Activated B cell treated with CpG ODN at 0.5 μM for 24 hours (primary cell): Measurements from ENCODE around the gene TEX101. TPM values are rescaled to one million over a fixed set of nuclear protein-coding genes. Genes with fewer than 3 reads are reported as not detected.

ENCODE experiments used
- ATAC-seq: fragments of 200-7000 bp; cut with Tn5 transposase; one replicate; pipeline ENCODE4 v1.10.0; 2021; ENCODE audit warnings: low read depth, mild to moderate bottlenecking, moderate library complexity
- CTCF ChIA-PET: fragments of 350-600 bp; sonication (Branson Sonifier 250); formaldehyde crosslinking; loops from one replicate; lab custom pipeline; 2021; ENCODE audit warnings: antibody characterized with exemption; lab: Charles Lee
- POLR2A ChIA-PET: fragments of 350-600 bp; sonication (Branson Sonifier 250); formaldehyde crosslinking; loops from one replicate; lab custom pipeline; 2021; ENCODE audit warnings: antibody characterized with exemption; lab: Charles Lee
- DNase-seq: peaks from one replicate; pipeline ENCODE4 v3.0.0; 2022
- H3K27ac Mint-ChIP-seq: one replicate; pipeline ENCODE4 v1.8.0; 2020; ENCODE audit warnings: mixed read lengths
- H3K27me3 Mint-ChIP-seq: one replicate; pipeline ENCODE4 v1.8.0; 2021; ENCODE audit warnings: mixed read lengths
- H3K36me3 Mint-ChIP-seq: one replicate; pipeline ENCODE4 v1.8.0; 2021; ENCODE audit warnings: low read depth, mixed read lengths
- H3K4me1 Mint-ChIP-seq: one replicate; pipeline ENCODE4 v1.8.0; 2021; ENCODE audit warnings: mixed read lengths
- H3K4me3 Mint-ChIP-seq: one replicate; pipeline ENCODE4 v1.8.0; 2020; ENCODE audit warnings: mild to moderate bottlenecking, mixed read lengths
- H3K9me3 Mint-ChIP-seq: one replicate; pipeline ENCODE4 v1.8.0; 2020; ENCODE audit warnings: mixed read lengths
- intact Hi-C: fragments of 100-400 bp; cut with micrococcal nuclease; formaldehyde crosslinking; loops from one replicate; pipeline ENCODE4 v1.15.1; 2024
- total RNA-seq: library from RNA; stranded (reverse); gene quantifications from 2 replicates; pipeline ENCODE4 v1.2.3, GENCODE V29; 2022
- TF ChIP-seq, protein P1 (sequence below): fragments of 200-600 bp; IDR thresholded peaks from one replicate; pipeline ENCODE4 v1.8.0; 2022; ENCODE audit warnings: antibody characterized with exemption, mild to moderate bottlenecking

Gene TEX101
- total RNA-seq, 1 donor from 2014 or later, result not detected

- peaks cover 8% of the 10 kb centered on the region for H3K4me1 Mint-ChIP-seq
- CTCF ChIA-PET, result interaction anchor here (1.1 to 1.7 kb wide), 2 partner anchors 12 to 75 kb away, joined by 5 to 24 read pairs; no protein-coding TSS in a partner anchor
- no peak overlapping the region for H3K27ac Mint-ChIP-seq
These were observed 30.0 kb downstream of the TEX101 start for GRCh38 chr19:43444531-43445287.

DNA sequence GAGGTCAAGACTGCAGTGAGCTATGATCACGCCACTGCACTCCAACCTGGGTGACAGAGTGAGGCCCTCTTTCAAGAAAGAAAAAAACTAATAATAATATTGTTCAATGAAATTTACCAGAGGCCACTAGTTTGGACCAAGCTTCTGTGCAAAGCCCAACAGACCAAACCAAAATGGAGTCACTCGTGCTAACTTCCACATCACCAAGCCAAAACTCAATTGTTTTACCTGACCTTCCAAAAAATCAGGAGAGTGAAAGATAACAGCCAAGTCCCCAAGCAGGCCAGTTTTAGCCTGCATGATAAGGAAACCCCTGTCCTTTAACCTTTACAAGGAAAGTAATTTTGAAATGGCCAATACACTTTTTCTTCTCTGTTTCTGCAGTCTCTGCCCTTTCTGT, 30.7 kb downstream of the TEX101 start:
- CTCF ChIA-PET, result interaction anchor here (1.1 to 3.2 kb wide), 4 partner anchors 13 to 87 kb away, joined by 5 to 61 read pairs (median 14); partner anchors contain the start of genes ETHE1 and ZNF575
- intact Hi-C loops, result loop anchor here (10.0 kb wide), 1 partner anchor 339 kb away; the partner anchor contains the start of gene KCNN4
- Mint-ChIP-seq H3K27ac (no peak overlapping the region), H3K4me1 (peaks cover 6% of the 10 kb centered on the region), H3K9me3 (no peaks in the 10 kb centered on the region), H3K27me3 (no peaks in the 10 kb centered on the region), H3K4me3 (no peak overlapping the region), H3K36me3 (no peaks in the 10 kb centered on the region)
- TF ChIP-seq, protein P1, sequence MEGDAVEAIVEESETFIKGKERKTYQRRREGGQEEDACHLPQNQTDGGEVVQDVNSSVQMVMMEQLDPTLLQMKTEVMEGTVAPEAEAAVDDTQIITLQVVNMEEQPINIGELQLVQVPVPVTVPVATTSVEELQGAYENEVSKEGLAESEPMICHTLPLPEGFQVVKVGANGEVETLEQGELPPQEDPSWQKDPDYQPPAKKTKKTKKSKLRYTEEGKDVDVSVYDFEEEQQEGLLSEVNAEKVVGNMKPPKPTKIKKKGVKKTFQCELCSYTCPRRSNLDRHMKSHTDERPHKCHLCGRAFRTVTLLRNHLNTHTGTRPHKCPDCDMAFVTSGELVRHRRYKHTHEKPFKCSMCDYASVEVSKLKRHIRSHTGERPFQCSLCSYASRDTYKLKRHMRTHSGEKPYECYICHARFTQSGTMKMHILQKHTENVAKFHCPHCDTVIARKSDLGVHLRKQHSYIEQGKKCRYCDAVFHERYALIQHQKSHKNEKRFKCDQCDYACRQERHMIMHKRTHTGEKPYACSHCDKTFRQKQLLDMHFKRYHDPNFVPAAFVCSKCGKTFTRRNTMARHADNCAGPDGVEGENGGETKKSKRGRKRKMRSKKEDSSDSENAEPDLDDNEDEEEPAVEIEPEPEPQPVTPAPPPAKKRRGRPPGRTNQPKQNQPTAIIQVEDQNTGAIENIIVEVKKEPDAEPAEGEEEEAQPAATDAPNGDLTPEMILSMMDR, result no peak
- no peak for ATAC-seq
- POLR2A ChIA-PET, result interaction anchor here (2.9 kb wide), 1 partner anchor 74 kb away, joined by 37 read pairs; no protein-coding TSS in a partner anchor
- DNase-seq, result no peak

More at GRCh38 chr19:43444531-43445287, 30.0 kb downstream of the TEX101 start:
- POLR2A ChIA-PET, result no interaction called here
- intact Hi-C loops, result loop anchor here (10.0 kb wide), 1 partner anchor 340 kb away; the partner anchor contains the start of gene KCNN4
- ATAC-seq (no peak), DNase-seq (no peak)
- no peaks in the 10 kb centered on the region for H3K9me3 Mint-ChIP-seq
- H3K27me3 Mint-ChIP-seq, result no peaks in the 10 kb centered on the region
- H3K36me3 Mint-ChIP-seq, result no peaks in the 10 kb centered on the region
- TF ChIP-seq, protein P1, result no peak
- no peak overlapping the region for H3K4me3 Mint-ChIP-seq

- Mint-ChIP-seq H3K9me3 (no peaks in the 10 kb centered on the region), H3K4me1 (peaks cover 6% of the 10 kb centered on the region), H3K4me3 (no peak overlapping the region), H3K27me3 (no peaks in the 10 kb centered on the region), H3K27ac (no peak overlapping the region), H3K36me3 (no peaks in the 10 kb centered on the region)
- ChIA-PET CTCF (interaction anchor here (0.6 to 3.4 kb wide), 27 partner anchors 8 to 362 kb away, joined by 3 to 300 read pairs (median 4); partner anchors contain the start of genes ETHE1, IRGQ, LYPD3 and PHLDB3), POLR2A (interaction anchor here (0.9 to 2.9 kb wide), 6 partner anchors 14 to 148 kb away, joined by 3 to 37 read pairs (median 4); no protein-coding TSS in a partner anchor)
- TF ChIP-seq, protein P1, result peak; percentile 47
- ATAC-seq (peak; percentile 90), DNase-seq (peak; percentile 67)
- intact Hi-C loops, result loop anchor here (1.0 to 10.0 kb wide), 6 partner anchors 14 to 362 kb away; partner anchors contain the start of genes IRGQ, KCNN4, PHLDB3 and ZNF576
These were observed 32.2 kb downstream of the TEX101 start for GRCh38 chr19:43446746-43447489.

GRCh38 chr19:43447655-43448054, 33.0 kb downstream of the TEX101 start:
- DNase-seq (no peak), ATAC-seq (no peak)
- ChIA-PET CTCF (interaction anchor here (0.6 to 3.4 kb wide), 24 partner anchors 9 to 362 kb away, joined by 3 to 300 read pairs (median 4); partner anchors contain the start of genes ETHE1, IRGQ, LYPD3 and PHLDB3), POLR2A (interaction anchor here (0.9 to 2.9 kb wide), 5 partner anchors 15 to 147 kb away, joined by 3 to 37 read pairs (median 5); no protein-coding TSS in a partner anchor)
- H3K27me3 Mint-ChIP-seq, result no peaks in the 10 kb centered on the region
- no peaks in the 10 kb centered on the region for H3K36me3 Mint-ChIP-seq
- intact Hi-C loops, result loop anchor here (1.0 to 10.0 kb wide), 6 partner anchors 15 to 362 kb away; partner anchors contain the start of genes IRGQ, KCNN4, PHLDB3 and ZNF576
- H3K4me1 Mint-ChIP-seq, result peaks cover 6% of the 10 kb centered on the region
- no peak overlapping the region for H3K4me3 Mint-ChIP-seq
- H3K9me3 Mint-ChIP-seq, result peaks cover 3% of the 10 kb centered on the region
- TF ChIP-seq, protein P1, result no peak
- H3K27ac Mint-ChIP-seq, result no peak overlapping the region
